ENCODE data around the gene PRKX. TPM values are rescaled to one million over a fixed set of nuclear protein-coding genes. Genes with fewer than 3 reads are reported as not detected.

Gene PRKX
- total and polyA plus RNA-seq, 2 of the 13 experiments (the other 11 are each of a cell fraction or from before 2014, with no cell fraction given): 0.01 to 0.15 TPM

DNA sequence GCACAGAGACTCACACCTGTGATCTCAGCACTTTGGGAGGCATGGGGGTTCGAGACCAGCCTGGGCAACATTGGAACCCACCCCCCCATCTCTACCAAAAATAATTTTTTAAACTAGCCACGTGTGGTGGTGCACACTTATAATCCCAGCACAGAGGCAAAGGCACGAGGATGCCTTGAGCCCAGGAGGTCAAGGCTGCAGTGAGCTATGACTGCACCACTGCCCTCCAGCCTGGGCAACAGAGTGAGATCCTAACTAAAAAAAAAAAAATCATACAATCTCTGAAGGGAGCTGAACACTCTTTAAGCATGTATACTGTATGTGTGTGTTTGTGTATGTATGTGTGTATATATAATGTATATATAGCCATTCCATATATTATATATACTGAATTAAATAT is 2.5 kb upstream of the PRKX start:
- Histone ChIP-seq H3K4me2 (ENCODE audit: low read depth, low read length) (no peak overlapping the region), H3K27me3 (ENCODE audit: control insufficient read depth in 1 of 2, insufficient read depth in 2 of 2, low read length in 2 of 2) (no peaks in the 10 kb centered on the region), H2AFZ (ENCODE audit: low read length) (no peak overlapping the region), H3K4me1 (ENCODE audit: insufficient read depth, low read length) (no peaks in the 10 kb centered on the region), H3K27ac (ENCODE audit: extremely low read length, insufficient read depth, low read length) (no peak overlapping the region), H3K9me3 (ENCODE audit: low read length) (no peaks in the 10 kb centered on the region), H3K4me3 (replicated peaks in 1 of 3; ENCODE audit: insufficient read depth in 1 of 3, low read depth in 2 of 3, low read length in 3 of 3) (no peak overlapping the region), H3K9ac (ENCODE audit: insufficient read depth, low read depth, low read length) (no peak overlapping the region), H3K79me2 (ENCODE audit: insufficient read depth, low read length) (no peaks in the 10 kb centered on the region), H4K20me1 (ENCODE audit: insufficient read depth, low read length) (no peaks in the 10 kb centered on the region), H3K36me3 (replicated peaks in 1 of 2; ENCODE audit: control insufficient read depth in 1 of 2, insufficient read depth in 2 of 2, low read length in 2 of 2) (no peaks in the 10 kb centered on the region)
- DNase-seq (ENCODE audit: low spot score) (no peak), FAIRE-seq (no peak), ATAC-seq (no peak)
- no TSS peak for BruUV-seq (replicated peaks)
- CTCF ChIA-PET (ENCODE audit: low intra/inter-chr PET ratio, low total read pairs): no interaction called here
- TF ChIP-seq REL (CRISPR knock-in tag; conservative IDR thresholded peaks at IDR 0.05) (no peak), STAG1 (CRISPR knock-in tag; IDR thresholded peaks at IDR 0.05) (no peak), ZNF839 (CRISPR knock-in tag; IDR thresholded peaks at IDR 0.05; ENCODE audit: borderline replicate concordance) (no peak), ZNF350 (CRISPR knock-in tag; IDR thresholded peaks at IDR 0.05; ENCODE audit: borderline replicate concordance, low read depth) (no peak), ZNF83 (CRISPR knock-in tag; IDR thresholded peaks at IDR 0.05; ENCODE audit: borderline replicate concordance) (no peak), SPEN (CRISPR knock-in tag; IDR thresholded peaks at IDR 0.05; ENCODE audit: low read depth) (no peak), ZNF318 (CRISPR knock-in tag; IDR thresholded peaks at IDR 0.05) (no peak), ZFY (CRISPR knock-in tag; IDR thresholded peaks at IDR 0.05) (no peak), ZBTB10 (CRISPR knock-in tag; IDR thresholded peaks at IDR 0.05; ENCODE audit: borderline replicate concordance) (no peak), ZNF616 (CRISPR knock-in tag; IDR thresholded peaks at IDR 0.05; ENCODE audit: low read depth) (no peak), TEAD3 (CRISPR knock-in tag; optimal IDR thresholded peaks at IDR 0.05; ENCODE audit: borderline replicate concordance) (no peak)
- in situ Hi-C loops (cut with HindIII; ENCODE audit: extremely low pct_ligation_motif_present, low pct_unique_long_range_greater_than_20kb): no loop called here
- intact Hi-C loops (cut with micrococcal nuclease; ENCODE audit: unreplicated experiment): no loop called here
- 0% methylated on average over 3 of the region's 3 CpGs for WGBS (ENCODE audit: low lambda C conversion rate)
- POLR2A ChIA-PET: no interaction called here
